GM19372 (cell line): ENCODE measurements around the gene ATP6V0A1.
"Not testable (repeated sequence)": the region's sequence is repeated elsewhere in the genome, so short reads cannot be mapped to it uniquely, and the experiment has no call there.

Experiments used
- ATAC-seq: cut with Tn5 transposase; IDR thresholded peaks from one replicate; pipeline ENCODE4 v1.9.1; 2021; ENCODE audit warnings: mild to moderate bottlenecking, low read depth, moderate library complexity; ENCODE audit not compliant: unreplicated experiment

Gene ATP6V0A1

DNA sequence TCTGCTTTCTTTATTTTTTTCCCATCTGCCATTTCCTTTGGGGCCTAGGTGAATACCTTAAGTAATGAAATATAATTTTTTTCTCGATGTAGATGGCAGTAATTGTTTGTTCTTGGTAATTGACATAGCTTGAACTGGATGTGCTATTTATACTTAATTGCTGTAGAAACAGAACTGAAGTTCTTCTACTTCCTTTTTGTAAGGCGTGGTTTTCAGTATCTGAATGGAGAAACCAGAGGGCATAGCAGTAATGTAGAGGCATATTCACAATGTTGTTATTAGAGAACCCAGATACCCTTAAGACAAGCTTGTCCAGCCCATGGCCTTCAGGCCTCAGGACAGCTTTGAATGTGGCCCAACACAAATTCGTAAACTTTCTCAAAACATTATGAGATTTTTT lies 16.4 kb downstream of the ATP6V0A1 start:
- no peak for ATAC-seq

DNA sequence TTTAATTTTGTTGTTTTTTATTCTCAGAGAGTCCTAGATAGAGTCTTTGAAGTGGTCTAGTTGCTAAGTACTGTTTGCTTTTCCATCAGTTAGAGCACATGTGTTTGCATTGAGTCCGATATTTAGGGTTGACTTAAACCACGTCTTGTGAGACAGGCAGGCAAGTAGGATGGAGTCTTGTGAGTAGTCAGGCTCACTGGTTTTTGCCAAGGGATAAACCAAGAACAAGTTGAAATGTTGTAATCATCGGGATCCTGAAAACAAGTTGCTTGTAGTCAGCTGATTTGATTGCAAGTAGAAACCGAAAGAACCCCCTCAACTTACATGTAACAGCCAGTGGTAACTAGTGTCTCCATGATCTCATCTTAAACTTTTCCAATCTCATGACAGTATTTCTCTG lies 17.2 kb downstream of the ATP6V0A1 start:
- no peak for ATAC-seq

DNA sequence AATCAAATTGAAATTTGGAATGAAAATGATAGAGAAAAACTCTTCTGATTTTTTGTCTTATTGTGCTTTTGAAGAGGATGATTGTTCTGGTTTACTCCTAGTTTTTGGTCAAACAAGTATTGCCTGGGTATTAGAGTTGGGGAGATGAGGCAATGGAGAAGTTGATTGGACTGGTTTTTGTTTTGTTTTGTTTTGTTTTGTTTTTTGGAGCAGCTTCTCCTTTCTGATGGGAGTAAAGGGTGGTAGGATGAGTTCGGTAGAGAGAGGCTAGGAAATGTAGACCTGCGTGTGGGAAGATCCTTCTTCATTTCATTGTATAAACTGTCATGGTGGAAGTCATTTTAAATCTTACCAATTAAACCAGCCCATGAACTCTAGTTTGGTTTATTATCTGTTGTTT lies 17.7 kb downstream of the ATP6V0A1 start:
- no peak for ATAC-seq

DNA sequence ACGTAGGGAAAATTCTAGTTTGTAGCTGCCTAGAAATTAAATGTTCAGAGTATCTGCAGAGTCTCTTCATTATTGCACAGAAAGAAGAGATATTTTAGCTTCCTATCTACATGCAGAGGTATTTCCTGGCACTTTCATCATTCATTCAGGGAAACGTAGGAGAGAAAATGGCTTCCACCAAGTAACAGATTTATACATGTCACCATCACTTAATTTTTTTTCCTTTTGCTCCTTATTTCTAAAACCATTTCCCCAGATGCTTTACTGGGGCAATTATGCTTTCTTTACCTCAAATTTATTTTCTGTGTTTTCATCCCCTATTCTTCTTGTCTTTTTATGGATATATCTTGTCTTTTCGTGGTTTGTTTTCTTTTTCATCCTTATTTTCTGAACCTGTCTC lies 18.5 kb downstream of the ATP6V0A1 start:
- no peak for ATAC-seq

DNA sequence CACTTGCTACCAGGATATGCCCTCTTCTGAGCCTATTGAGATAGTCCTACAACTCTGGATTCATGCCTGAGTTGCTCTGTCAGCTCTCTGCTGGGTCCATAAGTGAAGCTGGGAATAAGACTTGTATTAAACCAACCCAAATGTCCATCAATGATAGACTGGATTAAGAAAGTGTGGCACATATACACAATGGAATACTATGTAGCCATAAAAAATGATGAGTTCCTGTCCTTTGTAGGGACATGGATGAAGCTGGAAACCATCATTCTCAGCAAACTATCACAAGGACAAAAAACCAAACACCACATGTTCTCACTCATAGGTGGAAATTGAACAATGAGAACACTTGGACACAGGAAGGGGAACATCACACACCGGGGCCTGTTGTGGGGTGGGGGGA lies 19.1 kb downstream of the ATP6V0A1 start:
- not testable (repeated sequence) for ATAC-seq

DNA sequence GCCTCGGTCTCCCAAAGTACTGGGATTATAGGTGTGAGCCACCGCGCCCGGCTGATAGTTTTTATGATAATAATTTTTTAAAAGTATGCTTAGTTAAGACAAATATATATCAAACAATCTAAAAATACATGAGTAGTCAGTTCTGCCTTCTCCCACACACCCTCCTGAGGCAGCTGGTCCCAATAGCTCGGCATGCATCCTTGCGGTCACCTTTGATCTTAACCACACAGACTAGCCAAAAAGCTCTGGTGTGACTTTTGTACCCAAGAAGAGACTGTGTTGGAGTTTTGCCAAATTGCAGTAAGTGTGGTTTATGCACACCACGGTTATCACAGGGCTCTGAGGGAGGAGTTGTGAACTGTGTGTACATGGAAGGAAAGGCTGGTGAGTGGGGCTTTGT lies 25.6 kb downstream of the ATP6V0A1 start:
- no peak for ATAC-seq

DNA sequence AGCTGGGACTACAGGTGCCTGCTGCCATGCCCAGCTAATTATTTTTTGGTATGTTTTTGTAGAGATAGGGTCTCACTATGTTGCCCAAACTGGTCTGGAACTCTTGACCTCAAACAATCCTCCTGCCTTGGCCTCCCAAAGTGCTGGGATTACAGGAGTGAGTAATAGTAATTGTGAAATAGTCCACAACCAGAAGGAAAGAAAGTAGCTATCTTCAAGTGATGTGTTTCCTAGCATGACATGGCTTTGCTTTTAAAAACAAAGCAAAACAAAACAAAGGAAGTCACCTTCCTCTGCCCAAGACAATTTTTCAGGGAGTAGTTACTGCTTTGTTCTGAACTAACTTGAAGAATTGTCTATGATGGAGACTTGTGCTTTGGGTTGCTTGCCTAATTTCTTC lies 27.0 kb downstream of the ATP6V0A1 start:
- no peak for ATAC-seq

DNA sequence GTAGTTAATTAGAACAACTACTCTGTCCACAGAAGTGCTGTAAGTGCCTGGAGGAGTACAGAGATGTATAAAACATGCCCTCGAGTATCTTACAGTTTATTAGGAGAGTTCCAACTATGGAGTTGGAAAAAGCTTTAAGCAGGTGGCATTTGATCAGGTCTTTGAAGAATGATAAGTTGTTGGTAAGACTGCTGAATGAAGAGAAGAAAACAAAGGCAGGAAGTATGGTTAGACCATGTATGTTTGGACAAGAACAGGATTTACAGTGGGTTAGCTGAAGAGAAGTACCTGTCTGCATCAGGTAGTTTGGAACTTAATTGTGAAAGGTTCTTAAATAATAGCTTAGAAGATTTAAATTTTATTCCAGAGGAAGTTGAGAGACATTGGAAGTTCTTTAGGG lies 29.4 kb downstream of the ATP6V0A1 start:
- ATAC-seq: no peak

DNA sequence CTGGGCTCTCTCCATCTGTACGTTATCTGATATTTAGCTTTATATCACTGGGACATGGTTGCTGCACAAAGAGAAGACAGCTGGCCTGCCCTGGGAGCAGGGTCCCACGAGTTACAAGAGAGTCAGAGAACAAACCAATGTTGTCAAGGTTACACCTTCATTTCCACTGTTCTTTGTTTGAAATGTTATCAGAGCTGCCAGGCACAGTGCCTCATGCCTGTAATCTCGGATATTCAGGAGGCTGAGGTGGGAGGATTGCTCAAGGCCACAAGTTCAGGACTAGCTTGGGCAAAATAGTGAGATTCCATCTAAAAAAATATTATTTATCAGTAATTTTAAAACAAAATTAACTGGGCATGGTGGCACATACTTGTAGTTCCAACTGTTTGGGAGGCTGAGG lies 34.6 kb downstream of the ATP6V0A1 start:
- no peak for ATAC-seq

DNA sequence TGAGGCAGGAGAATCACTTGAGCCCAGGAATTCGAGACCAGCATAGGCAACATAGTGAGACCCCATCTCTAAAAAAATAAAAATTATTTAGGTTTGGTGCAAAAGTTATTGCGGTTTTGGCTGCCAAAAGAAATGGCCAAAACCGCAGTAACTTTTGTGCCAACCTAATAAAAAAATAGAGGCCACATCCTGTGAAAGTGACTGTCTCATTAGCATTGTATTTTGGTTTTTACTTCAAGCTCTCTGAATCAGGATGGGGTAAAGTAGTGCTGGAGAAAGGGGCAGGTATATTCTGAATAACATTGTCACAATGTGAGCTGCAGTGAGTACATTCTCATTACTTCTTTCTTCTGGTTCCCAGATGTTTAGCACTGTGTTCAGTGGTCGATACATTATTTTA lies 36.0 kb downstream of the ATP6V0A1 start:
- no peak for ATAC-seq

DNA sequence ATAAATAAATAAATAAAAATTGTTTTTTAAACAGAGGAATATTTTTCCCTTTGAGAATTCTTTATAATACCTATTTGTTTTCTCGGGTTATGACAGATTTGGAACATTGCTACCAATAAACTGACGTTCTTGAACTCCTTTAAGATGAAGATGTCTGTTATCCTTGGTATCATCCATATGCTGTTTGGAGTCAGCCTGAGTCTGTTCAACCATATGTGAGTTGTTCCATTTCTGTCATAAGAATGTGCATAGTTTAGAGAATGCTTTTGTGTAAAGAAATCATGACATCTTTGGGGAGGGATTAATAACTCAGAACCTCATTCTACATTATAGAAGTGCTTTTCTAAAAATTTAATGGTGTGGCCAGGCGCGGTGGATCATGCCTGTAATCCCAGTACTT lies 40.1 kb downstream of the ATP6V0A1 start:
- no peak for ATAC-seq

DNA sequence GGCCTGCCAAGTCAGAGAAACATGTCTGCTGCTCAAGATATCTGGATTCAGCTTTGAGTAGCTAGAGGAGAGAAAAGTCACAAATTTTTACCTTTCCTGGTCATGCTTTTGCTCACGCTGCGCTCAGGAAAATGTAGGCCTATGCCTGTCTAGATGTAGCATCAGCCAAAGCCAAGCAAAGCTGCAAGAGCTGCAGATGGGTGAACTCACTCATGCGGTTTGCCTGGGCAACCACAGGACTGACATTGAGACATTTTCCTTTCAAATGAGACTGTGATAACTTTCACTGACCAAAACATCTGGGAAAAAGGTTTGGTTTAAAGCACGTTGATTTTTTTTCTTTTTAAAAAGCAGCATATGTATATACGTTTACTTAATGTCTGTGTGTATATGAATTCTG lies 43.4 kb downstream of the ATP6V0A1 start:
- ATAC-seq: no peak

DNA sequence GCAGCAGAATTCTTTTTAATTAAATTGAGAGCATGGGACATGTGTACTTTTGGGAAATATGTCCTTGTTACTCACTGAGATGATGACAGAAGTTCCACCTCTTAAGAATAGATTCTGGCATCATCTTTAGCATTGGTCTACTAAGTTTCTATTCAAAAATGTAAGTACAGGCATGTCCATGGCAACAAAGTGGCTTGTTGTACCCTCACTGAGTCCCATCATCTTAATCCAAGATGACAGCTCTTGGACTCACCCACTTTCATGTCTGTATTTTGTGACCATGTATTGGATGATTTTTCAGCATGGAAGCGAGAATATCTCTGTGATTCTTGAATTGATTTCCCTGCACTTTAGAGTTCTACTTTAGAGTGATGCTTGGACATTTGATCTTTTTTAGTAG lies 44.2 kb downstream of the ATP6V0A1 start:
- ATAC-seq: no peak

DNA sequence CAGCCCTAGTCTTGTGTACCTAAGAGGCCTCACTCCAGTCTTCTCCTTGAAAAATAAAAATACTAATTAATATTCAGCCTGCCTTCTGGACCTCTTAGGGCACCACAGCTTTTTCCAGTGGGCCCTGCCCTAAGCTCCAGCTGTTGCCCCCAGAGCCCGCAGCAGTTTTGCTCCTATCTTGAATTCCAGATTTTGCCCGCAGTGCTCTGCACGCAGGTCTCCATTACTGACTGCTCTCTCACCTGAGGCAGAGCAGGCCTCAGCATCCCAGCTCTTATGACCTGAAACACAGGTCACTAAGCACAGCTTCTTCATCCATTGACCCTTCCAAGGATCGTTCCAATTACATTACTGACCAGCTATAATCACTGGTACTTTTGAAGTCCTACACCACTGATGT lies 49.0 kb downstream of the ATP6V0A1 start:
- ATAC-seq: no peak

DNA sequence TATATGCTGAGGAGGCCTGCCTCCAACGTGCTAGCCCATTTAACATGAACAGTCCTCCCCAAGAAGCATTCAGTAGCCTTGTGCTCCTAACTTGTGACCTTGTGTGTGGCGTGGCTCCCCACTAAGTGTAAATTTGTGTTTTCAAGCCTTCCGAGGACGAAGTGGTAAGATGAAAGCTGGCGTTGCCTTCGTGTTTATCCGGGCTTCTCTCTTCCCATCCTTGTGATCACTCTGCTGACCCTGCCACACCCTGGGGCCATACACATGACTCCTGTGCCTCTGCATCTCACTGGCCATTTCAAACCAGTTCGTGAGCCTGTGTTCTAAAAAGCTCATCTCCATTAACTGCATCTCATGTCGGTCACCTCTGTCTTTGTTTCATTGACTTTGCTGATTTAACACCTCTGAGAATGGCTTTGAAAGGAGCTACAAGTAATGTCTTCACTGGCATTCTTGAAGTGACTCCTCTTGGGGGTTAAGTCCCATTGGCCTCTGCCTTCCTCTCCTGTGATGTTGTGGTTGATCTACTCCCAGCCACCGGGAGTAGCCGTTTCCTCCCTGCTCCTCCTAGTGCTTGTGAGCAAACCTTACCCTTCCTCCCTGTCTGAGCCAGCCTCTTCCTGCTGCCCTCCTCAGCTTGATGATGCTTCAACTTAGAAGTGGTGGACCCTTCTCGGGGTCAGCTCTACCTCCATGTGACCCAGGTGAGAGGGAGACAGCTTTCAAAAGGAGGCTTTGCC lies 49.9 kb downstream of the ATP6V0A1 start:
- ATAC-seq: no peak

DNA sequence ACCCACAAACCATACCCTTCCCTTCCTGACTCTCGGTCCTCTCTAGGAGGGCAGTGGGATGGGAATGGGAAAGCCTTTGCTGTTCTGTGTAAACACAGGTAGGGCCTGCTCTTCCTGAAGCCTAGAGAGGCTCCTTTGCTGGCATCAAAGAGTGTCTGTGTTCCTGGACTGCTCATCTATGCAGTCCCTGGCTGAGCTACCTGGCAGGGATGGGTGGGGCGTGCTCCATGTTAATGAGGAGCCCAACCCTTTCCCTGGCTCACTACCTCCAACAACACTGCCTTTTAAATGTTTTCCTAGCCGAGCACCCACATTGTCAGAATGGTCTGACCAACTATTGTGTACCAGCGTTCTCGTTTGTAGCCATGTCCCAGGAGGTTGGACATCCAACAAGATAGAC lies 50.7 kb downstream of the ATP6V0A1 start:
- no peak for ATAC-seq

DNA sequence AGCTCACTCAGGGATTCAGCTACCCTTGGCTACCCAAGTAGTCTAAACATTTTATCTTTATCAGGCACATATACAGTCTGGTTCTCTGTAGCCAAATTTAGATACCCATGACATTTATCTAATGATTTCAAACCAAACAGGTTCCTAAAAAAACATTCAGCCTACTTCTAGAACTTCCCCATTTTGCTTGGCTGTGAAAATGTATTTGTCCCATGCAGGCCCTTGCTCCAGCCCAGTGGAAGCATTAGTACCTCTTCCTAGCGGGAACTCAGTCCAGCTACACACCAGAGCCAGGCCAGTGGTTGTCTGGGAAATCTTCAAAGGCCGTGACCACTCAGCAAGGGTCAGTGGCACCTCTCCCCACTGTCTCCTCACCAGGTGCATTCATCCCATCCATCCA lies 51.2 kb downstream of the ATP6V0A1 start:
- no peak for ATAC-seq

DNA sequence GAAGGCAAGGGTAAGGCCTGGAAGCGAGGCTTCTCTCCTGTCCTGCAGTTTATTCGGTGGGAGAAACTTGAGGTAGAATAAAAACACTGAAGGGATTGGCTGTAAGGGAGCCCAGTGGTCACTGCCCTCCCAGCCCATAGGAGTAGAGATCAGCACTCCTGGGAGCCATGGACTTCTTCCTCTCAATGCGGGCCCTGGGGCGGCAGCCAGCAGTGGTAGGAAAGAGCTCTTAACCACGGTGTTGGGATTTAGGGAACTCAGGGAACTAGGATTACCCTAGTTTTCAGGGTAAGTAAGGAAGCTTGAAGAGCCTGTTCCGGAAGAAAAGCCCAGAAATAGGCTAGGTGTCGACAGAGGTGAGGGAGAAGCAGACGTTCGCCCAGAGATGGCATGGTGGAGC lies 53.6 kb downstream of the ATP6V0A1 start:
- no peak for ATAC-seq

DNA sequence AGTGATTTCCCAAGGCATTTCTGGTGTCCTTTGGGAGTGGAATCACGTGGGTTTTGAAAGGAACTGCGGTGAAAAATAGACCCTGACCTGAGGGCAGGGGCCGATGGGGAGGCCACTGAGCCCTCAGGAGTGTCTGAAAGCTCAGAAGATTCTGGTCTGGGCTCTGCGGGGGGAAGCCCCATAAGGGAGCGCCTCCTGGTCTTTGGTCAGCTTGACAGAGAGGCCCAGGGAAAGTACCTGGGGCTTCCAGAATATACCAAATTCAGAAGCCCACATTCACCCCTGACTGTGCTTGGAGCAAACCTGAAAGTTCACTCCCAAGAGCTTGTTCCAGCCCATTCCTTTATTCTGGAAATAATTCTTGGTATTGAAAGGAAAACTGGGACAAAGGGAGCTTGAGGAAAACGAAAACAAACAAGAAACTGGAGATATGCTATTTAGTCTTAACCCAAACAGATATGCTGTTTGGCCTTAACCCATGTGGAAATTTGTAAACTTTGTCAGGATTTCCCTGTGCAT lies 54.1 kb downstream of the ATP6V0A1 start:
- no peak for ATAC-seq

DNA sequence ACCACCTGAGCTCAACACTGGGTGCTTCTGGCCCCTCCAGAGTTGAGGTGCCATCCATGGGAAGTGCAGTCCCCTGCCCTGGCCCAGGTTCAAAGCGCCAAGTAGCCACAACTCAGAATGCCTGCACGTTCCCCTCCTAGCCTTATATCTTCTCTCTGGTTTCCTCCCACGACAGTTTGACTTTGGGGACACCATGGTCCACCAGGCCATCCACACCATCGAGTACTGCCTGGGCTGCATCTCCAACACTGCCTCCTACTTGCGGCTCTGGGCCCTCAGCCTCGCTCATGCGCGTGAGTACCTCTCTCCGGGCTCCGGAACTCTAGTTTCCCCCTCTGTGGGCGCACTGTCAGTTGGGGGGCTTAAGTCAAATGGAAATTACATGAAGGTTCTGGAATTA lies 55.0 kb downstream of the ATP6V0A1 start:
- ATAC-seq: no peak

DNA sequence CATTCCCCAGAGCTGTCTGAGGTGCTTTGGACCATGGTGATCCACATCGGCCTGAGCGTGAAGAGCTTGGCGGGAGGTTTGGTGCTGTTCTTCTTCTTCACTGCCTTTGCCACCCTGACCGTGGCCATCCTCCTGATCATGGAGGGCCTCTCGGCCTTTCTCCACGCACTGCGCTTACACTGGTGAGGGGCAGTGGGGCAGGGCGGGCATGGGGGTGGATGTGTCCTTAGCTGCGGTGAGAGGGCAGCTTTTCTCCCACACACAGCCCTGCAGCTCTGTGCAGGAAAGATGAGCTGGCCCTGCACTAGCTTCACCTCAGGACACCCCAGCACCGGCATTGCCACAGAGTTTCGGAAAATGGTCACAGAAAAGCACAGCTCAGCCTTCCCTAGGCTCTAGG lies 55.6 kb downstream of the ATP6V0A1 start:
- ATAC-seq: no peak

DNA sequence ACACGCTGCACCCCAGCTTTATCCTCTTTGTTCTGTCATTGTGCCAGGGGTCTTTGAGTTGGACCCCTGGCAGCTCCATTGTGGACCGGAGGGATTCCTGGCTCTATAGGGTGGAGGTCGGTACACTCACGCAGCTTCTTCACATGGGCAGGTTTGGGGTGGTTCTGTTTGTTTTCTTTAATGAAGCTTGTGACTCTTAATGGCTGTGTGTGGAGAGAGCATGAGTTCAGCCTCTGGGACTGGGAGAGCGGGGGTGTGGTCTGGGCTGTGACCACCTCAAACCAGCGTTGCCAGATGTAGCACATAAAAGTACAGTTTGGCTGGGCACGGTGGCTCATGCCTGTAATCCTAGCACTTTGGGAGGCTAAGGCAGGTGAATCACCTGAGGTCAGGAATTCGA lies 56.2 kb downstream of the ATP6V0A1 start:
- ATAC-seq: no peak

DNA sequence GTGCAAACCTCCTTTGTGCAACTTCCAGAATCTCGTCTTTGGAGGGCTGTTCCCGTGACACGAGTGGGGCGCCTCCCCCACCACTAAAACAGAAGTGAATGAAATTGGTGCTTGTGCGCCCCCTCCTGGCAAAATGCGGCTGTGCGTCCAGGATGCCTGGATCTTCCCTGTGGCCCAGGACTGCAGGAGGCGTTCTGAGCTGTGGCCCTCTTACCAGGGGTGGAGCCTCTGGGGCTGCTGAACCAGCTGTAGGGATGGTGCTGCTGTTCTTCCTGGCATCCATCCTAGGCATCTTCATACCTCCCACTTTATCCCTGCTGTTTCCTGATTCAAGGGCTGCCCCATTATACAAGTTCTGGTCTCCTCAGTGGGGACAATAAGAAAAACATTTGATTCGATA lies 58.8 kb downstream of the ATP6V0A1 start:
- ATAC-seq: no peak
